HG03378 (cell line): ENCODE results near the gene FNDC7.
"Not testable (repeated sequence)": the region's sequence is repeated elsewhere in the genome, so short reads cannot be mapped to it uniquely, and the experiment has no call there.

Source experiments
- ATAC-seq: cut with Tn5 transposase; IDR thresholded peaks from one replicate; pipeline ENCODE4 v1.9.1; 2021; ENCODE audit warnings: mild to moderate bottlenecking, moderate library complexity; ENCODE audit not compliant: unreplicated experiment

FNDC7 gene

GRCh38 chr1:108729481-108729880, 16.8 kb downstream of the FNDC7 start:
- ATAC-seq = no peak

DNA sequence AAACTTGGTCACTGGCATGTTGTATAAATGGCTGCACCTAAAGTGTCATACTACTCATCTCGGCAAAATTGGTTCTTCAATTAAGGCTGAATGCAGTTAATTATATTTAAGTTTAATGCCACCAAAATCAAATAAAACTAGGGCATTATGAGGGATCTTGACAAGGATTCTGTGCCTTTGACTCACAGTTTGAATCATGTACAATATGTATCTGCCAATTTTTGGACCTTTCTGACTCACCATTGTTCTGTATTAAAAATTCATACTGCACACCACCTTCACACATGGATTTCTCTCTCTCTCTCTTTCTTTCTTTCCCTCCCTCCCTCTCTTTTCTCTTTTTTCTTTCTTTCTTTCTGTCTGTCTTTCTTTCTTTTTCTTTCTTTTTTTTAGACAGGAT, 19.7 kb downstream of the FNDC7 start:
- ATAC-seq = no peak

DNA sequence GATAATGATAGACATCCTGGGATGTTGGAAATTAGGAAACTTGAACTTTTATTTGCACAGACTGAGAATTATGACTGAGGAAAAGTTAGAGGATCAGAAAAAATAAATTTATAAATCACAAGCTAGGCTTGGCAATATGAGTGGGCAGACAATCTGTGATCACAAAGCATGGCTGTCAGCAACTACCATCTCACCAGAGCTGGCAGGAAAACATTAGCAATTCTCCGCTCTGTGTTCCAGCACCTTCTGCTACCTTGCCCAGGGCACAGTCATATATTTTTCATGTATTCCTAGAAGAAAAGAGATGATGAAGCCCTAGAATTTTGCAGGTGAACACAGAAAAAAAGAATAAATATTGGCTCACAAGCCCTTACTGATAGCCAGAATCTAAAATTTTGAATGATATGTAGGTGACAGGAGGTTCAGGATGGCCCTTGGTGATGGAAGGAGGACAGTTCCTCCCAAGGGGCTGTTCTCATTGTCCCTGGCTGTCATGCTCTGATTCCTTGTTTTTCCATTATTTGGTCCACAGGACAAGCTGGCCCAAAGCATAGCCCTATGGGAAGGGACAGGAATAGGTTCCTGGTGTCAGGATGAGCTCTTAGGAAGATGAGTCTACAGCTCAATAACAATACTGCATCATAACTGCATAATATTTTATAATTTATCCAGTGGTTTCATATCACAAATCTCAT, 21.6 kb downstream of the FNDC7 start:
- no peak for ATAC-seq

DNA sequence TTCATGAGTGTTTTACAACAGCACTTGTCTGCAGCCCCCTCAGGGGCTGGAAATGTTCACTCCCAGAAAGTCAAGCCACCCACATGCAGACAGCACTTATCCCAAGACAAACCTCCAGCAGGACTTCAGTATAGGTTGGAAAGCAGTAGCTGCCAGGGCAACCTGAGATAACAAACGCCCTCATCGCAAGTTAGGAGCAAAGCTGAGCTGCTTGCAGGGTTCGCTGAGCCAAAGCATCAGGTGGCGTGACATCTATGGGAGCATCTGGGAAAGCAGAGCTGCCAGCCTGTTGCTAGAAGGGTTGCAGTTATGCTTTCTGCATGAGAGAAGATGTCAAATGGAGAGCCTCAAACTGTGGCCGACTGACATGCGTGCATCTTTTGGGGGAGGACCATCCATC, 29.5 kb downstream of the FNDC7 start:
- no peak for ATAC-seq

DNA sequence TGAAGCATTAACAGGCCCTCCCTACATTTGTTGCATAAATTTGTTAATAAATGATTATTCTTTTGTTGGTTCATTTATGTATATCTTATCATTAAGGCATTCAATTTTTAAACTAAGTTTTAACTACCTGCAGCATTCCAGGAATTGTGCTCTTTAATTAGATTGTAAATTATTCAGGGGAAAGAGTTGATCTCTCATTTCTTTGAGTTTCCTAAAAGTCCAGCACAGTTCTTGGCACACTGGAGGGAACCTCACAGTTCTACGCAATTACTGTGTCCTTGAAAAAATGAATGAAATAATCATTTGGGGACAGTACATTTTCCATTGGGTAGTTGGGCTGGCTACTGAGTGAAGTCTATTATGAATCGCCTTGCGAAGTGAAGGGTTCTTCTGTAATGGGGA, 33.3 kb downstream of the FNDC7 start:
- no peak for ATAC-seq

GRCh38 chr1:108746382-108747170, 33.9 kb downstream of the FNDC7 start, which contains the start of gene STXBP3:
Gene STXBP3, plus strand, starts transcription at chr1:108746674. Its CDS starts 64 bp downstream, at chr1:108746738.
- ATAC-seq = peak; percentile 85

DNA sequence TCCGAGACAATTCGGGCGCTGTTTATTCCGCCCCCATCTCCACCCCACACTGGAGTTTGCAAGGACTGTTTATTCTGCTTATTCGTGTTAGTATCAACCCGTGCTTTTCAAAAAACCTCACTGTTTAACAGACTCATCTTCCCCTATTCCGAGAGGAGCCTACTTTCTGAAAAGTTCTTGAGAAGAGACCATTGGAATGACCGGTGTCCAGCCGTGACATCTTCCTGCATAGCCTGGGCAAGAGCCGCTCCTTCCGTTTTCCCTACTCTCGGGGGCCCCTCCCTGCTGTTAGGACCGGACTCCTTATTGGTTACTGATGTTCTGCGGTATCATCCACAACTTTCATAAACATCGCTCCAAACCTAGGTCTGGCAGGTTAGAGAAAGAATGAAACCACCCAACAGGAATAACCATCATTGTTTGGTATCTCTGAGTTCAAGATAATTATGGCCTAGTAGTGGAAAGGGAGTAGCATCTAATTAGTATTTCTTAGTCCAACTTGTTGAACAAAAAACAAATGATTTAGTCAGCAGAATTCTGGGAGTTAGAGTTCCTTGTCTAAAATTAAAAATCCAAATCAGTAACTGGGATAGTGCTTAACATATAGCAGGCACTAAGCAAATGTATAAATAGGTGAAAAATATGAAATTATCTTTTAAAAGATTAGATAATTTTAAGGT, 34.6 kb downstream of the FNDC7 start:
- peak; percentile 24 for ATAC-seq

- no peak for ATAC-seq
Observed at GRCh38 chr1:108747898-108748297, 35.2 kb downstream of the FNDC7 start.

- no peak for ATAC-seq
Observed at GRCh38 chr1:108749081-108749480, 36.4 kb downstream of the FNDC7 start.

GRCh38 chr1:108750476-108751181, 37.9 kb downstream of the FNDC7 start:
- no peak for ATAC-seq

DNA sequence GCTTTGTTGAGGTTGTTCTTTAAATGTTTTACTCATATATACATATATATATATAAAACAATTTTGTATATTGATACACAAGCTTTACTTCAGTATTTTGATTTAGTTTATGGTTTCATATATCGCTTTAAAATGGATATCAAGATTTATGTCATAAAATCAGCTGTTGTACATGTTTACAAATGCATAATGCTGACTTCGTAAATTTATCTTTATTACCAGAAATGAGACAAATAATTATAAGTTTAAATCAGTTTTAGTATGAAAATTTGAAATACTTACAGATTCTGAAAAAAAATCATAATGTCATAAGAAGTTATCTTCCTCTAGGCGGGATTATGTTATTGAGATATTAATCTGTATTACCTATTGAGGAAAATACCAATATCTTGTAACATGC, 40.7 kb downstream of the FNDC7 start:
- ATAC-seq = no peak

- no peak for ATAC-seq
Observed at GRCh38 chr1:108758796-108759195, 46.1 kb downstream of the FNDC7 start.

GRCh38 chr1:108767115-108767514, 54.4 kb downstream of the FNDC7 start:
- no peak for ATAC-seq

GRCh38 chr1:108767708-108768107, 55.0 kb downstream of the FNDC7 start:
- no peak for ATAC-seq

DNA sequence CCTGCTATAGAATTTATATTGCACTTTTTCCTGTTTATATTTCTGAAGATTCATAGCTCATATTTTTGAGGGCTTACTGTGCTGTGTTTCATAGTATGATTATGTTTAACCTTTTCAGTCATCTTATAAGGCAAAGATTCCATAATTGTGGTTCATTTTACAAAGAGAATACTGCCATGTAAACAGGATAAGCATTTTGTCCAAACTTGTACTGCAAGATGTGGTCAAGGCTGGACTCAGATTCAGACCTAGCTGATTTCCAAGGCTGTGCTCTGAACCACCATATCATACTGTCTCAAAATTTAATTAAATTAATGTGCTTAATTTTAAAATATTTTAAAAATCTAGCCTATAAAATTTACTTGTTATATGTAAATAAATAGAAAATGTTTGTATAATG, 65.1 kb downstream of the FNDC7 start:
- ATAC-seq = no peak

DNA sequence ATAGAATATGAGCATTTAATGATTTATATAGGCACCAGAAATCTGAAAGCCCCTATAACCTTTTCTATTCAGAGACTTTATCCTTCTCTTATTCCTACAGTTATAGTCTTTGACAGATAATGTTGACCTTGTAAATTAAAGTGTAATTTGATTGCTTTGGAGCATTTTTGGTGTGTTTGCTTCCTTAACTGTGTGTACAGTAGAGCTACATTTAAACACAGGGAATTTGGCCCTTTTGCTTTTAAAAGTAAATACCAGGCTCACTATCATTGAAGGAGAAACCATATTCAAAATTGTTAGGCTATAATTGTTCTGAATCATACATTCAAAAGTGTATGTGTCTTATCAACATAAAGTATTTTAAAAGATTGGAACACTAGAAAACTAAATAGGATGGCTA, 66.7 kb downstream of the FNDC7 start:
- ATAC-seq = no peak

DNA sequence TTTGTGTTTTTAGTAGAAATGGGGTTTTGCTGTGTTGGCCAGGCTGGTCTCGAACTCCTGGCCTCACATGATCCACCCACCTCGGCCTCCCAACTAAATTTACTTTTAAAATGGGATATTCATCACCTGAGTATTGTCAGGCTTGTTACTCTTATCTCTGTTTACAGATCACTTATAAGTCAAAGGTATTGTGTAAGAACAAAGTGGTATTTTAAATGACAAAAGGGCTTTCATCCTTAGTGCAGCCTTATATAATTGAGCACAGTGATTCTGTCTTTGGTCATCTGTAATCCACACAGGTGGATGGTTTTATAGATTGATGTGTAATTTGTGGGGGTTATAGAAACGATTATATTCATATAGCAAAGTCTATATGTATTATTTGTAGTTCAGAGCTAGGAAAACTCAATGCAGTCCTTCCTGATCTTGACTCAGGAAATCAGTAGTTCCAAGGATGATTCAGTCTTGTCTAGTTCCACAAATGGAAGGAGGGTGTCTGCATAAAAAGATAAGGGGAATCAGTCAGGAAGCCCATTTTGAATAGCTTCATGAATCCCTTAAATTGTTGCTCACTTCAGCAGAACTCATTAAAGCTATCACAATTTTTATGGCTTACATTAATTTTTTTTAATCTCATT, 68.3 kb downstream of the FNDC7 start:
- ATAC-seq = no peak

GRCh38 chr1:108781575-108781944, 68.9 kb downstream of the FNDC7 start:
- not testable (repeated sequence) for ATAC-seq

DNA sequence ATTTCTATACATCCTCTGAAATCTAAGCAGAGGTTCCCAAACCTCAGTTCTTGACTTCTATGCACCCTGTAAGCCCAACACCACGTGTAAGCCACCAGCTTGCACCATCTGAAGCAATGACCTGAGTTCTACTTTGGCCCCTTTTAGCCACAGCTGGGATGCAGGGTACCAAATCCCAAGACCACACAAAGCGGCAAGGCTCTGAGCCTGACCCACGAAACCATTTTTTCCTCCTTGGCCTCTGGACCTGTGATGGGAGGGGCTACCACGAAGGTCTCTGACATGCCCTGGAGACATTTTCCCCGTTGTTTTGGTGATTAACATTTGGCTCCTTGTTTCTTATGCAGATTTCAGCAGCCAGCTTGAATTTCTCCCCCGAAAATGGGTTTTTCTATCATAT, 72.6 kb downstream of the FNDC7 start:
- no peak for ATAC-seq

GRCh38 chr1:108785880-108786279, 73.2 kb downstream of the FNDC7 start:
- no peak for ATAC-seq

DNA sequence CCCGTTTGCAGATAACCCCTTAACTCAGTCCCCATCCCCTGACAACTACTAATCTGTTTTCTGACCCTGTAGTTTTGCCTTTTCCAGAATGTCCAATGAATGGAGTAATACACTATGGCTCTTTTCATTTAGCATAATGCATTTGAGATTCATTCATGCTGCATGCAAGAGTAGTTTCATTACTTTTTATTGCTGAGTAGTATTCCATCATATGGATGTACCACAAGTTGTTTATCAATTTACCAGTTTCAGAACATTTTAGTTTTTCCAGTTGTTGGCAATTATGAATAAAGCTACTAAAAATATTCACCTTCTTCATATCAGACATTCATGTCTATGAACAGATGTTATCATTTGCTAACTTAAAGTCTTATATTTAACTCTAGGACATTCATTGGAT, 79.1 kb downstream of the FNDC7 start:
- ATAC-seq = no peak
